B cell (primary cell): ENCODE results near the gene CASTOR2.

Experiments used
- CTCF ChIP-seq: fragments of 200-600 bp; IDR thresholded peaks from one replicate; pipeline ENCODE4 v1.8.0; 2022; ENCODE audit warnings: antibody characterized with exemption, mild to moderate bottlenecking
- EZH2 ChIP-seq: IDR thresholded peaks from 2 replicates; pipeline ENCODE4 v1.6.1; 2012; ENCODE audit warnings: borderline replicate concordance, low read depth, mild to moderate bottlenecking, moderate library complexity, low read length; ENCODE audit not compliant: insufficient read depth, poor library complexity, severe bottlenecking

GRCh38 chr7:75042286-75042685 lies 77.8 kb downstream of the CASTOR2 start:
- TF ChIP-seq CTCF (no peak), EZH2 (no peak)
